Stimulated activated CD4-positive, alpha-beta T cell treated with anti-CD3 and anti-CD28 coated beads, Interleukin-2, amount 100 ng/mL, for 4 hours (primary cell): ENCODE results near the gene PCDHGB2.
"Not testable (repeated sequence)": the region's sequence is repeated elsewhere in the genome, so short reads cannot be mapped to it uniquely, and the experiment has no call there.

Experiments used
- DNase-seq: peaks from one replicate; pipeline ENCODE4 v3.0.0-alpha.2; 2020; ENCODE audit warnings: low read depth

The PCDHGB2 gene

DNA sequence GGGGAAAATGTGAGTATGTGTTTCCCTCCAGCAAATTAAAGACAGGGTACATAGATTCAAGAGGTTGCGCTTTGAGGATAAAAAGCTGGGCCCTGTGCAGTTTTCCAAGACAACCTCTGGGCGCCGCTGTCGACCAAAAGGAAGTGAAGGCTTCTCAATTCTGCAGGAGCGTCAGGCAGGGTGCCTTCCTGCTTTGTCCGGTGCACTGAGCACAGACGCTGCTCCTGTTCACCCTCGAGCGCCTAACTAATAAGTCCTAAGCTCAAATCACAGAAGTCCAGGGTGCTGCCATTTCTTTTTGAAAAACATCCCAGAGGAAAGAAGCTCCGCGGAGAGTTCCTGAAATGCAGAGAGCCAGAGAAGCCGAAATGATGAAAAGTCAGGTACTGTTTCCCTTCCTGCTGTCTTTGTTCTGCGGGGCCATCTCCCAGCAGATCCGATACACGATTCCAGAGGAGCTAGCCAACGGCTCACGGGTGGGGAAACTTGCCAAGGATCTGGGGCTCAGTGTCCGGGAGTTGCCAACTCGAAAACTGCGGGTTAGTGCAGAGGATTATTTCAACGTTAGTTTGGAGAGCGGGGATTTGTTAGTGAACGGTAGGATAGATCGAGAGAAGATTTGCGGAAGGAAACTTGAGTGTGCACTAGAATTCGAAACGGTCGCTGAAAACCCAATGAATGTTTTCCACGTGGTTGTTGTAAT, 9.7 kb upstream of the PCDHGB2 start, which contains the start of gene PCDHGB1:
PCDHGB1 (plus strand) TSS at position 183 of the 703 bp plus-strand sequence; CDS start at position 345, 162 bp downstream.
- DNase-seq: no peak

DNA sequence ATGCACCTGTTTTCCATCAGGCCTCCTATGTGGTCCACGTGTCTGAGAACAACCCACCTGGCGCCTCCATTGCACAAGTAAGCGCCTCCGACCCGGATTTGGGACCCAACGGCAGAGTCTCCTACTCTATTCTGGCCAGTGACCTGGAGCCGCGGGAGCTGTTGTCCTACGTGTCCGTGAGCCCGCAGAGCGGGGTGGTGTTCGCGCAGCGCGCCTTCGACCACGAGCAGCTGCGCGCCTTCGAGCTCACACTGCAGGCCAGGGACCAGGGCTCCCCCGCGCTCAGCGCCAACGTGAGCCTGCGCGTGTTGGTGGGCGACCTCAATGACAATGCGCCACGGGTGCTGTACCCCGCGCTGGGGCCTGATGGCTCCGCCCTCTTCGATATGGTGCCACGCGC, 8.2 kb upstream of the PCDHGB2 start:
- no peak for DNase-seq

DNA sequence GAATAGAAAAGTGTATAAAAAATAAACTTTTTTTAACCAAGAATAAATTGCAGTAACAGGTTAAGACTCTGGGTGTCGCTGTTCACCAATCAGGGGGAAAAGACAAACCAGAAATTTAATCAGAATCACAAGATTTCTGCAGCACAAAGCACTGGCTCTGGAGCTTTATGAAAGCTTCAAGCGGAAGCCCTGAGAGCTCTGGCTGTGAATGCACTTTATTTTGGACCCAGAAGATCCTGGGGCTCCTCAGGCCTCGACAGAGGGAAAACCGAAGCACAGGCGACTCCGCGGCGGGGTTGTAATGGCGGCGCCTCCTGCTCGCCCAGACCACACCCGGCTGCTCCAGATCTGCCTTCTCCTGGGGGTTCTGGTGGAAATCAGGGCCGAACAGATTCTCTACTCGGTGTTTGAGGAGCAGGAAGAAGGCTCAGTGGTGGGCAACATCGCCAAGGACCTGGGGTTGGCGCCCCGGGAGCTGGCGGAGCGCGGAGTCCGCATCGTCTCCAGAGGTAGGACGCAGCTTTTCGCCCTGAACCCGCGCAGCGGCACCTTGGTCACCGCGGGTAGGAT, 4.8 kb upstream of the PCDHGB2 start, which contains the start of gene PCDHGA4:
PCDHGA4 (plus strand) TSS at position 122 of the 570 bp plus-strand sequence; CDS start at position 209, 87 bp downstream.
- no peak for DNase-seq

DNA sequence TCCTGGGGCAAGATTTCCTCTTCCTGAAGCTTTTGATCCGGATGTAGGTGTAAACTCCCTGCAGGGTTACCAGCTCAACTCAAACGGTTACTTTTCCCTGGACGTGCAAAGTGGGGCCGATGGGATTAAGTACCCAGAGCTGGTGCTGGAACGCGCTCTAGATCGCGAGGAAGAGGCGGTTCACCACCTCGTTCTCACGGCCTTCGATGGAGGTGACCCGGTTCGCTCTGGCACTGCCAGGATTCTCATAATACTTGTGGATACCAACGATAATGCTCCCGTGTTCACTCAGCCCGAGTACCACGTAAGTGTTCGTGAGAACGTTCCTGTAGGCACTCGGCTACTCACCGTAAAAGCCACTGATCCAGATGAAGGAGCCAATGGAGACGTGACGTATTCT, 4.2 kb upstream of the PCDHGB2 start:
- DNase-seq: no peak

DNA sequence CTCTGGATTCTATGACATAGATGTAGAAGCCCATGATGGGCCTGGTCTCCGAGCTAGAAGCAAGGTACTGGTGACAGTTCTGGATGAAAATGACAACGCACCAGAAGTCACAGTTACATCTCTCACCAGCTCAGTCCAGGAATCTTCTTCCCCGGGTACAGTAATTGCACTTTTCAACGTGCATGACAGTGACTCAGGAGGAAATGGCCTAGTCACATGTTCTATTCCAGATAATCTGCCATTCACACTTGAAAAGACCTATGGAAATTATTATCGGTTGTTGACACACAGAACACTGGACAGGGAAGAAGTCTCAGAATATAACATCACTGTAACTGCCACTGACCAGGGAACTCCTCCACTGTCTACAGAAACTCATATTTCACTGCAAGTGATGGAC, 3.7 kb upstream of the PCDHGB2 start:
- DNase-seq: no peak

DNA sequence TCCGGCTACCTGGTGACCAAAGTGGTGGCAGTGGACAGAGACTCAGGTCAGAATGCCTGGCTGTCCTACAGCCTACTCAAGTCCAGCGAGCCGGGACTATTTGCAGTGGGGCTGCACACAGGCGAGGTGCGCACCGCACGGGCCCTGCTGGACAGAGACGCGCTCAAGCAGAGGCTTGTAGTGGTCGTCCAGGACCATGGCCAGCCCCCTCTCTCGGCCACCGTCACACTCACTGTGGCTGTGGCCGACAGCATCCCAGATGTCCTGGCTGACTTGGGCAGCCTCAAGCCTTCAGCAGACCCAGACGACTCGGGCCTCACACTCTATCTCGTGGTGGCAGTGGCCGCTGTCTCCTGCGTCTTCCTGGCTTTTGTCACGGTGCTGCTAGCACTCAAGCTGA, 2.8 kb upstream of the PCDHGB2 start:
- no peak for DNase-seq

DNA sequence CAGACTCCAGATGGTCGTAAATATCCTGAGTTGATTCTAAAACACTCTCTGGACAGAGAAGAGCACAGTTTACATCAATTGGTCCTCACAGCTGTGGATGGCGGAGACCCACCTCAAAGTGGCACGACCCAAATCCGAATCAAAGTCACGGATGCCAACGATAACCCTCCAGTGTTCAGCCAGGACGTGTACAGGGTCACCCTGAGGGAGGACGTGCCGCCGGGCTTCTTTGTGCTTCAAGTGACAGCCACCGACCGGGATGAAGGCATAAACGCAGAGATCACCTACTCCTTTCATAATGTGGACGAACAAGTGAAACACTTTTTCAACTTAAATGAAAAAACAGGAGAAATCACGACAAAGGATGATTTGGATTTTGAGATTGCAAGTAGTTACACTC, 891 bp downstream of the PCDHGB2 start:
- no peak for DNase-seq

DNA sequence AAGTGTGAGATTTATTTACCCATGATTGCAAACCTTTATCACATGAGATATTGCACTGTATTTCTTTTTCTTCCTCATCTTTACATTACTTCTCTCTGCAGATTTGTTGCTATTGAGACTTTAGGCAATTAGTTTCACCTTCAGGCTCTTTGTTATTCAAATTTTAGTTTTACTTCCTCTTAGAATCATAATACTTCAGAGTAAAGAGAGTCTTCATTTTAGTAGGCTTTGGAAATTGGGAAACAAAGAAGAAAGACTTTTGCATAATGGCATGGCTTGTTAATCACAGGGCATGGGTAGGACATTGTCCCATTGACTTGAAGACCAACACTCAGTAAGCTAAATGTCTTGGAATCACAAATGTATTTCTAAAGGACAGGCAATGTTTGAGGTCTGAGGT, 2.9 kb downstream of the PCDHGB2 start:
- no peak for DNase-seq

DNA sequence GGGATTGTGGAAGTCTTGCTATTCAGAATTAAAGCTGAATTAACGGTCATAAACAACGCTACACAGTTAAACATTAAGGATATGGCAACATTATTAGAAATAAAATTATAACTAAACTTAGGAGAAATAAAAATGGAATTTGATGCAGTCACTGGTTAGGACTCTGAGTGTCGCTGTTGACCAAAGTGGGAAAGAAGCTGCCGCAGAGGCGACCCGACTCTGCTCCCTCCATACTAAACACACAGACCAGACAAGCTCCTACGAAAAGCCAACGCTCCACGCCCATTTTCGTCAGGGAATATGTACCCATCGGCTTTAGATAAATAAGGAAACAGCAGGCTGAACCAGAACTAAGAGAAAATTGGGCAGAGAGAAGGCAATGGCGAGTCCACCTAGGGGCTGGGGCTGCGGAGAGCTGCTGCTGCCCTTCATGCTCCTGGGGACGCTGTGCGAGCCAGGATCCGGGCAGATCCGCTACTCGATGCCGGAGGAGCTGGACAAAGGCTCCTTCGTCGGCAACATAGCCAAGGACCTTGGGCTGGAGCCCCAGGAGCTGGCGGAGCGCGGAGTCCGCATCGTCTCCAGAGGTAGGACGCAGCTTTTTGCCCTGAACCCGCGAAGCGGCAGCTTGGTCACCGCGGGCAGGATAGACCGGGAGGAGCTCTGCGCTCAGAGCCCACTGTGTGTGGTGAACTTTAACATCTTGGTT, 4.3 kb downstream of the PCDHGB2 start, which contains the start of gene PCDHGA5:
PCDHGA5 (plus strand) TSS at position 211 of the 709 bp plus-strand sequence; CDS start at position 380, 169 bp downstream.
- DNase-seq: no peak

DNA sequence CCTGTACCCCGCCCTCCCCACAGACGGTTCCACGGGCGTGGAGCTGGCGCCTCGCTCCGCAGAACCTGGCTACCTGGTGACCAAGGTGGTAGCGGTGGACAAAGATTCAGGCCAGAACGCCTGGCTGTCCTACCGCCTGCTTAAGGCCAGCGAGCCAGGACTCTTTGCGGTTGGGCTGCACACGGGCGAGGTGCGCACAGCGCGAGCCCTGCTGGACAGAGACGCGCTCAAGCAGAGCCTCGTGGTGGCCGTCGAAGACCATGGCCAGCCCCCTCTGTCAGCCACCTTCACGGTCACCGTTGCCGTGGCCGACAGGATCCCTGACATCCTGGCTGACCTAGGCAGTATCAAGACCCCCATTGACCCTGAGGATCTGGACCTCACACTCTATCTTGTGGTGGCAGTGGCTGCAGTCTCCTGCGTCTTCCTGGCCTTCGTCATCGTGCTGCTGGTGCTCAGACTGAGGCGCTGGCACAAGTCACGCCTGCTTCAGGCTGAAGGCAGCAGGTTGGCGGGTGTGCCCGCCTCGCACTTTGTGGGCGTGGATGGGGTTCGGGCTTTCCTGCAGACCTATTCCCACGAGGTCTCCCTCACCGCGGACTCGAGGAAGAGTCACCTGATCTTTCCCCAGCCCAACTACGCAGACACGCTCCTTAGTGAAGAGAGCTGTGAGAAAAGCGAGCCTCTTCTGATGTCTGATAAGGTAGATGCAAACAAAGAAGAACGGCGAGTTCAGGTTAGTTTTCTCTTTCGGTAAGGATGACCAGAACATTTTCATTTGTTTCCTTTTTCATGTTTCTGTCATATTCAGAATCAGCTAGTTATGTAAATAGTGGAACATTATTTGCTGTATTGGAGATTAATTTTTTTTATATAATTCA, 6.5 kb downstream of the PCDHGB2 start:
- DNase-seq: no peak

DNA sequence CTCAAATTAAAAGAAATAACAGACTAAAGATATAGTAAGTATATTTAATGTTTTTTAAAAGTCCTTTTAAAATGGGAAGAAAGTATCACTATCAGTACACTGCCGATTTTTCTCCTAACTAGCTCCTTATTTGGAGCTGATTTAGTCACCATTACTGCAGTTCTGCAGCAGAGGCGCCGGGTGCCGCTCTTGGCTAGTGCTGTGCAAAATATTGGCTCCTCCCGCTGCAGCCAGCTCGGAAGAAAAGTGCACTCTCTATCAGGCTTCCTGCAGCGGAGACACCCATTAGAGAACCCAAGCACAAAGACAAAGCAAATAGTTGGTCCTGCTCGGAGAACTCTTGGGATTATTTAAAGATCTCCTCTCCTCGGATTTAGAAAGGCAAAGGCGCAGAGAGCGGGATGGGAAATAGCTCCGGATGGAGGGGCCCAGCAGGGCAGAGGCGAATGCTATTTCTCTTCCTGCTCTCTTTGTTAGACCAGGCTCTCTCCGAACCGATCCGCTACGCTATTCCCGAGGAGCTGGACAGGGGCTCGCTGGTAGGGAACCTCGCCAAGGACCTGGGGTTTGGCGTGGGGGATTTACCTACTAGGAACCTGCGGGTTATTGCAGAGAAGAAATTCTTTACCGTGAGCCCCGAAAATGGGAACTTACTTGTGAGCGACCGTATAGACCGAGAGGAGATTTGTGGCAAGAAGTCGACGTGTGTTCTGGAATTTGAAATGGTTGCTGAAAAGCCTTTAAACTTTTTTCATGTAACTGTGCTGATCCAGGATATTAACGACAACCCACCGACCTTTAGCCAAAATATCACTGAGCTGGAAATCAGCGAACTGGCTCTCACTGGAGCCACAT, 10.4 kb downstream of the PCDHGB2 start, which contains the start of gene PCDHGB3:
PCDHGB3 (plus strand) TSS at position 249 of the 855 bp plus-strand sequence; CDS start at position 402, 153 bp downstream.
- DNase-seq: peak; percentile 9

DNA sequence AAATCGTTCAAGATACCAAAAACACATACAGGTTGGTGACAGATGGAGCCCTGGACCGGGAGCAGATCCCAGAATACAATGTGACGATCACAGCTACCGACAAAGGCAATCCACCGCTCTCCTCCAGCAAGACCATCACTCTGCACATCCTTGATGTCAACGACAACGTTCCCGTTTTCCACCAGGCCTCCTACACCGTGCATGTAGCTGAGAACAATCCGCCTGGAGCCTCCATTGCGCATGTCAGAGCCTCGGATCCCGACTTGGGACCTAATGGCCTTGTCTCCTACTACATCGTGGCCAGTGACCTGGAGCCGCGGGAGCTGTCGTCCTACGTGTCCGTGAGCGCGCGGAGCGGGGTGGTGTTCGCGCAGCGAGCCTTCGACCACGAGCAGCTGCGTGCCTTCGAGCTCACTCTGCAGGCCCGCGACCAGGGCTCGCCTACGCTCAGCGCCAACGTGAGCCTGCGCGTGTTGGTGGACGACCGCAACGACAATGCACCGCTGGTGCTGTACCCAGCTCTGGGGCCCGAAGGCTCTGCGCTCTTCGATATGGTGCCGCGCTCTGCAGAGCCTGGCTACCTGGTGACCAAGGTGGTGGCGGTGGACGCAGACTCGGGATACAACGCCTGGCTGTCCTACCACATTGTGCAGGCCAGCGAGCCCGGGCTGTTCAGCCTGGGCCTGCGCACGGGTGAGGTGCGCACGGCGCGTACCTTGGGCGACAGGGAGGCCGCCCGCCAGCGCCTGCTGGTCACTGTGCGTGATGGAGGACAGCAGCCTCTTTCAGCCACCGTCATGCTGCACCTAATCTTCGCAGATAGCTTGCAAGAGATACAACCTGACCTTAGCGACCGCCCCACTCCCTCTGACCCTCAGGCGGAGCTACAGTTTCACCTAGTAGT, 12.0 kb downstream of the PCDHGB2 start:
- DNase-seq: no peak

DNA sequence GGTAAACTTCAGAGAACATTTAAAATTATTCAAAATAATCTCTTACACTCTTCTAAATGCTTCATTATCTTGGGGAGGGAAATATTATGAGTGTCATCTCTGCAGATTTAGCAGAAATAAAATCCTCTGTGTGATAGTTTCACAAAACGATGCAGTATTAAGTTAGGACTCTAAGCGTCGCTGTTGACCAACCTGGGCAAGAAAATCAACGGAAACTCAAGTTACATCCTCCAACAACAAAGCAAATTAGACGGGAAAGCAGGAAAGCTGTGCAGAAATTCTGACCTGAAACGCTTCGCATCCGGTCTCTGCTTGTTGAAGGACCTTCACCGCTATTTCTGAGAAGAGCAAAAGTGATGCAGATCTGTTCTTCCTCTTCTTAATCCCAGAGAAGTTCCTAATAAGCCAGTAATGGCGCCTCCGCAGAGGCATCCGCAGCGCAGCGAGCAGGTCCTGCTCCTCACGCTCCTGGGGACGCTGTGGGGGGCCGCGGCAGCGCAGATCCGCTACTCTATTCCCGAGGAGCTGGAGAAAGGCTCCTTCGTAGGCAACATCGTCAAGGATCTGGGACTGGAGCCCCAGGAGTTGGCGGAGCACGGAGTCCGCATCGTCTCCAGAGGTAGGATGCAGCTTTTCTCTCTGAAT, 14.0 kb downstream of the PCDHGB2 start, which contains the start of gene PCDHGA6:
PCDHGA6 (plus strand) TSS at position 219 of the 645 bp plus-strand sequence; CDS start at position 412, 193 bp downstream.
- DNase-seq: no peak

DNA sequence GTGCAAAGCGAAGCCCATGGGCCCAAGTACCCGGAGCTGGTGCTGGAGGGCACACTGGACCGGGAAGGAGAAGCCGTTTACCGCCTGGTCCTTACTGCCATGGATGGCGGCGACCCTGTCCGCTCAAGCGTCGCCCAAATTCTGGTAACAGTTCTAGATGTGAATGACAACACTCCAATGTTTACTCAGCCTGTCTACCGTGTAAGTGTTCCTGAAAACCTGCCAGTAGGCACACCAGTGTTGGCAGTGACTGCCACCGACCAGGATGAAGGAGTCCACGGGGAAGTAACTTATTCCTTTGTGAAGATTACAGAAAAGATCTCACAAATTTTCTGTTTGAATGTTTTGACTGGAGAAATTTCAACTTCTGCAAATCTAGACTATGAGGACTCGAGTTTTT, 14.8 kb downstream of the PCDHGB2 start:
- DNase-seq: no peak

DNA sequence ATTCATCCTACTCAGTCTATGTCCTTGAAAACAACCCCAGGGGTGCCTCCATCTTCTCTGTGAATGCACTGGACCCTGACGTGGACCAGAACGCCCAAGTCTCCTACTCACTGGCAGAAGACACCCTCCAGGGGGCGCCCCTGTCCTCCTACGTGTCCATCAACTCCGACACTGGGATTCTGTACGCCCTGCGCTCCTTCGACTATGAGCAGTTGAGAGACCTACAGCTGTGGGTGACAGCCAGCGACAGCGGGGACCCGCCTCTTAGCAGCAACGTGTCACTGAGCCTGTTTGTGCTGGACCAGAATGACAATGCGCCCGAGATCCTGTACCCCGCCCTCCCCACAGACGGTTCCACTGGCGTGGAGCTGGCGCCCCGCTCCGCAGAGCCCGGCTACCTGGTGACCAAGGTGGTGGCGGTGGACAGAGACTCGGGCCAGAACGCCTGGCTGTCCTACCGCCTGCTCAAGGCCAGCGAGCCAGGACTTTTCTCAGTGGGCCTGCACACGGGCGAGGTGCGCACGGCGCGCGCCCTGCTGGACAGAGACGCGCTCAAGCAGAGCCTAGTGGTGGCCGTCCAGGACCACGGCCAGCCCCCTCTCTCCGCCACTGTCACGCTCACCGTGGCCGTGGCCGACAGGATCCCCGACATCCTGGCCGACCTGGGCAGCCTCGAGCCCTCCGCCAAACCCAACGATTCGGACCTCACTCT, 15.8 kb downstream of the PCDHGB2 start:
- not testable (repeated sequence) for DNase-seq

DNA sequence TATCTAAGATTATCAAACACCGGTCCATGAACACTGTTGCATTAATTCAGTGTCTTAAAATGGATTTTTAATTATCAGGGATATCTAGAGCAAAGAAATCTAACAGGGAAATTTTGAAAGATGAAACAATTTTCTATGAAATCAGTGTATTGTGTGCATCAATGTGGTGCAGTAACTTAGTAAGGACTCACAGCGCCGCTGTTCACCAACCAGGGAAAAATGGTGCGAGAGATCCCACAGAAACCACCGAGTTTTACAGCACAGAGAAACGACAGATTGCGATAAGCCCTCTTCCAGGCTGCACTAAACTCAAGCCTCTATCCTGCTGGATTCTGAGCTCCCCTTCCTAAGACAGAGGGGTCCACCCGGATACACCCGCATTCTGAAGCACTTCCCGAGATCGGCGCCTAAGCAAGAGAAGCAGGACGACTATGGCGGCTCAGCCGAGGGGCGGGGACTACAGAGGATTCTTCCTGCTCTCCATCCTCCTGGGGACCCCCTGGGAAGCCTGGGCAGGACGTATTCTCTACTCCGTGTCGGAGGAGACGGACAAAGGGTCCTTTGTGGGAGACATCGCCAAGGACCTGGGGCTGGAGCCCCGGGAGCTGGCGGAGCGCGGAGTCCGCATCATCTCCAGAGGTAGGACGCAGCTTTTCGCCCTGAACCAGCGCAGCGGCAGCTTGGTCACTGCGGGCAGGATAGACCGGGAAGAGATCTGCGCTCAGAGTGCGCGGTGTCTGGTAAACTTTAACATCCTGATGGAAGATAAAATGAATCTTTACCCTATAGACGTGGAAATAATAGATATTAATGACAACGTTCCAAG, 22.9 kb downstream of the PCDHGB2 start, which contains the start of gene PCDHGA7:
PCDHGA7 (plus strand) TSS at position 274 of the 826 bp plus-strand sequence; CDS start at position 432, 158 bp downstream.
- DNase-seq: no peak

DNA sequence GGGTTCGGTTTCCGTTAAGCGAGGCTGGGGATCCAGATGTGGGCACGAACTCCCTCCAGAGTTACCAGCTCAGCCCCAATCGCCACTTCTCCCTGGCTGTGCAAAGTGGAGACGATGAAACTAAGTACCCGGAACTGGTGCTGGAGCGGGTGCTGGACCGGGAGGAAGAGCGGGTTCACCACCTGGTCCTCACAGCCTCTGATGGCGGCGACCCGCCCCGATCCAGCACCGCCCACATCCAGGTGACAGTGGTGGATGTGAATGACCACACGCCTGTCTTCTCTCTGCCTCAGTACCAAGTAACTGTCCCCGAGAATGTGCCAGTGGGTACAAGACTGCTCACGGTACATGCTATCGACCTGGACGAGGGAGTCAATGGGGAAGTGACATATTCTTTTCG, 23.6 kb downstream of the PCDHGB2 start:
- DNase-seq: no peak
